MM.1S (cell line): ENCODE measurements around the gene GALNT6.

ENCODE experiments used
- DNase-seq: peaks from one replicate; pipeline ENCODE4 v3.0.0-alpha.2; 2015
- H2AFZ ChIP-seq: fragments of 300-600 bp; sonication (generic); 2 replicates; pipeline ENCODE4 v1.6.0; 2016; ENCODE audit warnings: antibody characterized with exemption, low read length
- H3F3A ChIP-seq: fragments of 300-600 bp; sonication (generic); 2 replicates; pipeline ENCODE4 v1.6.1; 2016; ENCODE audit warnings: mild to moderate bottlenecking, antibody characterized with exemption, low read length, moderate library complexity, mixed read lengths; ENCODE audit not compliant: insufficient read depth
- H3K27ac ChIP-seq: fragments of 300-600 bp; sonication (generic); 2 replicates; pipeline ENCODE4 v1.5.1; 2016; ENCODE audit warnings: mild to moderate bottlenecking, low read length
- H3K27me3 ChIP-seq: fragments of 300-600 bp; sonication (generic); replicated peaks from 2 replicates; pipeline ENCODE4 v1.6.0; 2016; ENCODE audit warnings: low read length; ENCODE audit not compliant: insufficient read depth
- H3K36me3 ChIP-seq: fragments of 300-600 bp; sonication (generic); replicated peaks from 2 replicates; pipeline ENCODE4 v1.6.1; 2016; ENCODE audit warnings: mild to moderate bottlenecking, low read length, mixed read lengths; ENCODE audit not compliant: insufficient read depth
- H3K4me1 ChIP-seq: fragments of 300-600 bp; sonication (generic); 2 replicates; pipeline ENCODE4 v1.6.1; 2016; ENCODE audit warnings: low read length, mixed read lengths
- H3K4me2 ChIP-seq: fragments of 300-600 bp; sonication (generic); 2 replicates; pipeline ENCODE4 v1.6.0; 2016; ENCODE audit warnings: low read depth, low read length
- H3K4me3 ChIP-seq: fragments of 300-600 bp; sonication (generic); 2 replicates; pipeline ENCODE4 v1.5.1; 2016; ENCODE audit warnings: low read length, mixed read lengths
- H3K79me2 ChIP-seq: fragments of 300-600 bp; sonication (generic); 2 replicates; pipeline ENCODE4 v1.6.1; 2016; ENCODE audit warnings: mixed run types, low read length, mixed read lengths
- H3K9ac ChIP-seq: fragments of 300-600 bp; sonication (generic); 2 replicates; pipeline ENCODE4 v1.6.1; 2016; ENCODE audit warnings: low read length, mixed read lengths
- H3K9me2 ChIP-seq: fragments of 300-600 bp; sonication (generic); replicated peaks from 2 replicates; pipeline ENCODE4 v1.6.1; 2016; ENCODE audit warnings: mild to moderate bottlenecking, low read length, mixed read lengths; ENCODE audit not compliant: insufficient read depth
- H3K9me3 ChIP-seq: fragments of 300-600 bp; sonication (generic); replicated peaks from 2 replicates; pipeline ENCODE4 v1.6.1; 2016; ENCODE audit warnings: mild to moderate bottlenecking, low read length, mixed read lengths; ENCODE audit not compliant: insufficient read depth
- H4K20me1 ChIP-seq: fragments of 300-600 bp; sonication (generic); 2 replicates; pipeline ENCODE4 v1.6.1; 2016; ENCODE audit warnings: mild to moderate bottlenecking, low read length, moderate library complexity, mixed read lengths; ENCODE audit not compliant: insufficient read depth
- CTCF ChIP-seq: fragments of 300-600 bp; sonication (generic); IDR thresholded peaks from 2 replicates; pipeline ENCODE4 v1.5.1; 2016; ENCODE audit warnings: antibody characterized with exemption, low read length, mixed read lengths
- EZH2 ChIP-seq: fragments of 300-600 bp; sonication (generic); optimal IDR thresholded peaks from 2 replicates; pipeline ENCODE3; 2017; ENCODE audit warnings: low read depth, mild to moderate bottlenecking, antibody characterized with exemption, low read length, mixed read lengths
- EZH2phosphoT487 ChIP-seq: fragments of 300-600 bp; sonication (generic); IDR thresholded peaks from 2 replicates; pipeline ENCODE4 v1.6.1; 2018; ENCODE audit warnings: antibody characterized with exemption, low read length

The GALNT6 gene

GRCh38 chr12:51391283-51392123 is at the start of gene GALNT6:
GALNT6 (minus strand) TSS chr12:51391406; CDS start chr12:51379781, 11,625 bp downstream.
- H3K4me1 ChIP-seq = peaks cover 6% of the 10 kb centered on the region
- no peak for TF ChIP-seq EZH2phosphoT487
- TF ChIP-seq CTCF = no peak
- no peak for TF ChIP-seq EZH2
- H3K9me2 ChIP-seq = no peaks in the 10 kb centered on the region
- H4K20me1 ChIP-seq = no peaks in the 10 kb centered on the region
- no peaks in the 10 kb centered on the region for H3K36me3 ChIP-seq
- H3K27me3 ChIP-seq = no peaks in the 10 kb centered on the region; the same call in 1 of the 2 replicates
- H2AFZ ChIP-seq = peak within 1 kb of the TSS; percentile 96
- peak within 1 kb of the TSS; percentile 94 for H3K4me2 ChIP-seq
- DNase-seq = peak; percentile 83
- H3K9ac ChIP-seq = peak within 1 kb of the TSS; percentile 68
- H3K27ac ChIP-seq = peak within 1 kb of the TSS; percentile 46; the same call in 1 of the 2 replicates
- no peaks in the 10 kb centered on the region for H3K79me2 ChIP-seq
- H3K9me3 ChIP-seq = no peaks in the 10 kb centered on the region
- H3F3A ChIP-seq = peaks cover 9% of the 10 kb centered on the region
- peak within 1 kb of the TSS; percentile 87 for H3K4me3 ChIP-seq

GRCh38 chr12:51439330-51439729 is 48.1 kb upstream of the GALNT6 start:
- Histone ChIP-seq H3K79me2 (no peaks in the 10 kb centered on the region), H4K20me1 (no peaks in the 10 kb centered on the region), H3K36me3 (no peaks in the 10 kb centered on the region), H3K27me3 (no peaks in the 10 kb centered on the region), H3K27ac (no peak overlapping the region), H3K4me2 (no peak overlapping the region), H3F3A (no peaks in the 10 kb centered on the region), H3K4me1 (no peaks in the 10 kb centered on the region), H3K4me3 (no peak overlapping the region), H3K9ac (no peak overlapping the region), H3K9me2 (no peaks in the 10 kb centered on the region), H3K9me3 (no peaks in the 10 kb centered on the region), H2AFZ (no peak overlapping the region)
- no peak for DNase-seq
- TF ChIP-seq CTCF = no peak

- no peak for TF ChIP-seq EZH2
- no peak for TF ChIP-seq CTCF
- no peak for TF ChIP-seq EZH2phosphoT487
- Histone ChIP-seq H3K9ac (no peak overlapping the region), H3K36me3 (no peaks in the 10 kb centered on the region), H3K9me2 (no peaks in the 10 kb centered on the region), H3K79me2 (no peaks in the 10 kb centered on the region), H3K9me3 (no peaks in the 10 kb centered on the region), H3K4me2 (no peak overlapping the region), H3K4me1 (no peaks in the 10 kb centered on the region), H3K4me3 (no peak overlapping the region), H2AFZ (no peak overlapping the region), H3F3A (no peaks in the 10 kb centered on the region), H4K20me1 (no peaks in the 10 kb centered on the region), H3K27me3 (no peaks in the 10 kb centered on the region), H3K27ac (no peak overlapping the region)
- no peak for DNase-seq
Observed at GRCh38 chr12:51437431-51437830, 46.2 kb upstream of the GALNT6 start.
